Keratinocyte (primary cell): ENCODE results near the gene CNKSR2. TPM values are rescaled to one million over a fixed set of nuclear protein-coding genes. Genes with fewer than 3 reads are reported as not detected.
"Not testable (repeated sequence)": the region's sequence is repeated elsewhere in the genome, so short reads cannot be mapped to it uniquely, and the experiment has no call there.

Source experiments
- DNase-seq: peaks from one replicate; pipeline ENCODE4 v3.0.0-alpha.2; 2011; ENCODE audit warnings: low read depth, missing footprints, low spot score
- FAIRE-seq: peaks from 2 replicates; lab custom pipeline; 2011; peaks lifted over from hg19 to GRCh38; lab: Jason Lieb, UNC
- H2AFZ ChIP-seq: 2 replicates; pipeline ENCODE4 v1.6.0; 2012; ENCODE audit warnings: low read length, control low read depth, inconsistent platforms; ENCODE audit not compliant: control insufficient read depth
- H3K27ac ChIP-seq: 2 replicates; pipeline ENCODE4 v1.5.1; 2011; ENCODE audit warnings: low read length; ENCODE audit not compliant: control insufficient read depth, insufficient read depth
- H3K27me3 ChIP-seq: 3 replicates; pipeline ENCODE4 v1.6.0; 2011; ENCODE audit warnings: low read length; ENCODE audit not compliant: control insufficient read depth, insufficient read depth; ENCODE audit errors: extremely low read depth
- H3K36me3 ChIP-seq, 2 experiments: 2 replicates in 1 of 2; 3 replicates in 1 of 2; pipeline ENCODE4 v1.5.1; 2011; ENCODE audit warnings: low read length in 2 of 2, mild to moderate bottlenecking in 1 of 2; ENCODE audit not compliant: control insufficient read depth in 2 of 2, insufficient read depth in 2 of 2; ENCODE audit errors: extremely low read depth in 1 of 2
- H3K4me1 ChIP-seq: 3 replicates; pipeline ENCODE4 v1.5.1; 2011; ENCODE audit warnings: low read length; ENCODE audit not compliant: control insufficient read depth, insufficient read depth; ENCODE audit errors: extremely low read depth
- H3K4me2 ChIP-seq: 3 replicates; pipeline ENCODE4 v1.6.0; 2011; ENCODE audit warnings: low read depth, low read length; ENCODE audit not compliant: control insufficient read depth, insufficient read depth; ENCODE audit errors: extremely low read depth
- H3K4me3 ChIP-seq, 3 experiments: fragments of 200-600 bp in 1 of 3; sonication (generic) in 1 of 3; 2 replicates in 2 of 3; 3 replicates in 1 of 3; pipeline ENCODE4 v1.5.1; 2011 to 2016; ENCODE audit warnings: low read length in 3 of 3, mild to moderate bottlenecking in 3 of 3, control low read depth in 2 of 3, inconsistent platforms in 1 of 3, low read depth in 1 of 3, mixed read lengths in 1 of 3, mixed run types in 1 of 3, moderate library complexity in 1 of 3; ENCODE audit not compliant: control insufficient read depth in 2 of 3, insufficient read depth in 2 of 3; ENCODE audit errors: extremely low read depth in 1 of 3
- H3K79me2 ChIP-seq: 2 replicates; pipeline ENCODE4 v1.6.0; 2012; ENCODE audit warnings: low read length; ENCODE audit not compliant: control insufficient read depth, insufficient read depth
- H3K9ac ChIP-seq: 3 replicates; pipeline ENCODE4 v1.6.0; 2011; ENCODE audit warnings: low read length; ENCODE audit not compliant: control insufficient read depth, insufficient read depth; ENCODE audit errors: extremely low read depth
- H3K9me1 ChIP-seq: 3 replicates; pipeline ENCODE4 v1.6.0; 2011; ENCODE audit warnings: low read length; ENCODE audit not compliant: control insufficient read depth, insufficient read depth; ENCODE audit errors: extremely low read depth
- H3K9me3 ChIP-seq: 2 replicates; pipeline ENCODE4 v1.5.1; 2012; ENCODE audit warnings: low read depth, low read length; ENCODE audit not compliant: control insufficient read depth
- H4K20me1 ChIP-seq: 3 replicates; pipeline ENCODE4 v1.6.0; 2011; ENCODE audit warnings: low read length; ENCODE audit not compliant: control insufficient read depth, insufficient read depth; ENCODE audit errors: extremely low read depth
- EZH2 ChIP-seq: IDR thresholded peaks from one replicate; pipeline ENCODE4 v1.6.1; 2012; ENCODE audit warnings: inconsistent platforms, mild to moderate bottlenecking, low read length, moderate library complexity
- dilution Hi-C: fragments of 300-500 bp; cut with MboI; formaldehyde crosslinking; loops from one replicate; pipeline ENCODE4 v1.7.0; 2020; ENCODE audit warnings: low sequenced_read_pairs; ENCODE audit not compliant: extremely low pct_ligation_motif_present
- polyA plus RNA-seq, 5 experiments: library from polyadenylated mRNA; depleted of rRNA in 3 of 5; stranded (reverse) in 3 of 5; stranded (forward) in 1 of 5; unstranded in 1 of 5; fragments of >200 nt; gene quantifications; 1 replicate in 1 of 5; 2 replicates in 3 of 5; 3 replicates in 1 of 5; pipeline versions ENCODE4 v1.2.1 to v1.2.3, GENCODE V29; 2011 to 2012; ENCODE audit warnings: missing spikeins in 2 of 5, low read depth in 1 of 5, low replicate concordance in 1 of 5
- TF ChIP-seq, protein P1 (sequence below), 3 experiments: IDR thresholded peaks in 1 of 3; conservative IDR thresholded peaks in 1 of 3; optimal IDR thresholded peaks in 1 of 3; 2 replicates in 2 of 3; 3 replicates in 1 of 3; pipeline versions ENCODE3 to v1.5.1; 2011; ENCODE audit warnings: low read length in 3 of 3, mild to moderate bottlenecking in 3 of 3, moderate library complexity in 2 of 3, control low read depth in 1 of 3, inconsistent platforms in 1 of 3; ENCODE audit not compliant: insufficient read depth in 2 of 3; ENCODE audit errors: extremely low read depth in 1 of 3

CNKSR2 gene
- polyA plus RNA-seq, 1 donor (not counting 4 experiments of a cell fraction or from before 2014, with no cell fraction given): 0.63 TPM

DNA sequence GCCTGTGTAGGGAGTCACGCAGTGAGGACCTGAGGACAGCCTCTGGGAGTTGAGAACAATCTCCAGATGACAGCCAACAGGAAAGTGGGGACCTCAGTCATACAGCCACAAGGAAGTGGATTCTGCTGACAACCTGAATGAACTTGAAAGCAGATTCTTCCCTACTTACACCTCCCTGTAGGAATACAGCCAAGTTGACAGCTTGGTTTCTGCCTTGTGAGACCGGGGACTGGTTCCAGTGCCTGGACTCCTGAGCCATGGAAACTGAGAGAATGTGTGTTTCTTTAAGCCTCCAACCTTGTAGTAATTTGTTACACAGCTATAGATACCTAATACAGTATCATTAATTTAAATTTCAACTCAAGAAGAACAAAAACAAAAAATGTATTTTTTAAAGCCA is 107.5 kb downstream of the CNKSR2 start:
- no peaks in the 10 kb centered on the region for H4K20me1 ChIP-seq
- H3K4me1 ChIP-seq: no peaks in the 10 kb centered on the region
- no peak overlapping the region for H3K27ac ChIP-seq
- FAIRE-seq (no peak), DNase-seq (no peak)
- dilution Hi-C loops: no loop called here
- H3K9ac ChIP-seq: no peak overlapping the region
- no peak for TF ChIP-seq EZH2
- TF ChIP-seq, protein P1, sequence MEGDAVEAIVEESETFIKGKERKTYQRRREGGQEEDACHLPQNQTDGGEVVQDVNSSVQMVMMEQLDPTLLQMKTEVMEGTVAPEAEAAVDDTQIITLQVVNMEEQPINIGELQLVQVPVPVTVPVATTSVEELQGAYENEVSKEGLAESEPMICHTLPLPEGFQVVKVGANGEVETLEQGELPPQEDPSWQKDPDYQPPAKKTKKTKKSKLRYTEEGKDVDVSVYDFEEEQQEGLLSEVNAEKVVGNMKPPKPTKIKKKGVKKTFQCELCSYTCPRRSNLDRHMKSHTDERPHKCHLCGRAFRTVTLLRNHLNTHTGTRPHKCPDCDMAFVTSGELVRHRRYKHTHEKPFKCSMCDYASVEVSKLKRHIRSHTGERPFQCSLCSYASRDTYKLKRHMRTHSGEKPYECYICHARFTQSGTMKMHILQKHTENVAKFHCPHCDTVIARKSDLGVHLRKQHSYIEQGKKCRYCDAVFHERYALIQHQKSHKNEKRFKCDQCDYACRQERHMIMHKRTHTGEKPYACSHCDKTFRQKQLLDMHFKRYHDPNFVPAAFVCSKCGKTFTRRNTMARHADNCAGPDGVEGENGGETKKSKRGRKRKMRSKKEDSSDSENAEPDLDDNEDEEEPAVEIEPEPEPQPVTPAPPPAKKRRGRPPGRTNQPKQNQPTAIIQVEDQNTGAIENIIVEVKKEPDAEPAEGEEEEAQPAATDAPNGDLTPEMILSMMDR (optimal IDR thresholded peaks at IDR 0.05 in 1 of 3, IDR thresholded peaks at IDR 0.05 in 1 of 3, conservative IDR thresholded peaks at IDR 0.05 in 1 of 3; ENCODE audit: extremely low read depth in 1 of 3, insufficient read depth in 2 of 3, low read length in 3 of 3): no peak
- H3K4me3 ChIP-seq: no peak overlapping the region
- no peak overlapping the region for H3K4me2 ChIP-seq
- H3K36me3 ChIP-seq: no peaks in the 10 kb centered on the region
- H3K9me3 ChIP-seq: no peaks in the 10 kb centered on the region
- H3K27me3 ChIP-seq: no peaks in the 10 kb centered on the region
- no peaks in the 10 kb centered on the region for H3K9me1 ChIP-seq
- H2AFZ ChIP-seq: peak overlapping the region; percentile 32
- no peaks in the 10 kb centered on the region for H3K79me2 ChIP-seq

DNA sequence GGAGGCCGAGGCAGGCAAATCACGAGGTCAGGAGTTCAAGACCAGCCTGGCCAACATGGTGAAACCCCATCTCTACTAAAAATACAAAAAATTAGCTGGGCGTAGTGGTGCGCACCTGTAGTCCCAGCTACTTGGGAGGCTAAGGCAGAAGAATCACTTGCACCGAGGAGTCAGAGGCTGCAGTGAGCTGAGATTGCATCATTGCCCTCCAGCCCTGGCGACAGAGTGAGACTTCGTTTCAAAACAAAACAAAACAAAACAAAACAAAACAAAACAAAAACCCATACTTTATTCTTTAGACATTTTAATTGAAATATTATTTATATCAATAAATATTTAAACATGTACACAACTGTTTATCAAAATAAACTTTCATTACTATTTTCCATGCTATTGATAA is 109.8 kb downstream of the CNKSR2 start:
- H2AFZ ChIP-seq, dilution Hi-C loops, H3K79me2 ChIP-seq, DNase-seq, H3K27me3 ChIP-seq, H3K9me1 ChIP-seq, FAIRE-seq, H4K20me1 ChIP-seq, H3K4me2 ChIP-seq, H3K4me3 ChIP-seq, H3K36me3 ChIP-seq, H3K9ac ChIP-seq, H3K9me3 ChIP-seq, H3K27ac ChIP-seq, H3K4me1 ChIP-seq: not testable (repeated sequence)

DNA sequence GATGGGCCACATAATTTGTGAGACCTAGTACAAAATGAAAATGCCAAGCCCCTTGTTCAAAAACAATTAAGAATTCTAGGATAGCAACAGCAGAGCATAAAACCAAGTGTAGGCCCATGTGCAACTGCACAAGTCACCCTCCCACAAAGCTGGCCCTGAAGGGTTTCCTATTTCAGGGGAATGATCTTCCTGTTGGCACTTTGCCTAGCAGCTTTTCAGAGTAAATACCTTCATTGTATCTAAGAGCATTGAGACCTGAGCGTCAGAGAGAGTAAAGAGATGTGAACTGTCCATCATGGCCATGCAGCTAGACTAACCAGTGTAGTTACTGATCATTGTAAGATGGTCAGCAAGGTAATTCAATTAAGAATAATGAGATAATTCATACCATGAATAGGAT is 113.6 kb downstream of the CNKSR2 start:
- H3K27ac ChIP-seq: no peak overlapping the region
- no peaks in the 10 kb centered on the region for H4K20me1 ChIP-seq
- TF ChIP-seq EZH2: no peak
- TF ChIP-seq, protein P1 (optimal IDR thresholded peaks at IDR 0.05 in 1 of 3, IDR thresholded peaks at IDR 0.05 in 1 of 3, conservative IDR thresholded peaks at IDR 0.05 in 1 of 3; ENCODE audit: extremely low read depth in 1 of 3, insufficient read depth in 2 of 3, low read length in 3 of 3): no peak
- no peaks in the 10 kb centered on the region for H3K9me3 ChIP-seq
- DNase-seq (no peak), FAIRE-seq (peak; percentile 56)
- H3K4me1 ChIP-seq: no peaks in the 10 kb centered on the region
- dilution Hi-C loops: no loop called here
- no peaks in the 10 kb centered on the region for H3K9me1 ChIP-seq
- H3K9ac ChIP-seq: no peak overlapping the region
- no peak overlapping the region for H3K4me3 ChIP-seq
- no peaks in the 10 kb centered on the region for H3K79me2 ChIP-seq
- no peaks in the 10 kb centered on the region for H3K36me3 ChIP-seq
- no peak overlapping the region for H3K4me2 ChIP-seq
- H3K27me3 ChIP-seq: no peaks in the 10 kb centered on the region
- no peak overlapping the region for H2AFZ ChIP-seq
